ENCODE results near the gene TPMT.

TPMT gene

DNA sequence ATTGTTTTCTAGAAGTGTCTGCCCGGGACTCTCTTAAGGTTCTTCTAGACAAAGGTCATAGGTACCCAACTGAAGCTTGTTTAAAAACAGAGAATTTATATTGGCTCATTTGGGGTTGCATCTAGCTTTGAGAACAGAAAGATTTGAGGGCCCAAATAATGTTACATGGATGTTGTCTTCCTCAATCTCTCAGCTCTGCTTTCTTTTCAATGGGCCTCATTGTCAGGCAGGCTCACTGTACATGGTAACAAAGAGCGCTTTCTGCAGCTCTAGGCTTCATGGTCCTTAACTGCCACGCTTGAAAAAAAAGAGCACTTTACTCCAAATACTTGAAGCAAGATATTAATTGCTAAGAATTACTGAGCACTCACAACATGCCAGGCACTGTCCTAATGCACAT is 54.6 kb downstream of the TPMT start:
- TF ChIP-seq, protein P1, sequence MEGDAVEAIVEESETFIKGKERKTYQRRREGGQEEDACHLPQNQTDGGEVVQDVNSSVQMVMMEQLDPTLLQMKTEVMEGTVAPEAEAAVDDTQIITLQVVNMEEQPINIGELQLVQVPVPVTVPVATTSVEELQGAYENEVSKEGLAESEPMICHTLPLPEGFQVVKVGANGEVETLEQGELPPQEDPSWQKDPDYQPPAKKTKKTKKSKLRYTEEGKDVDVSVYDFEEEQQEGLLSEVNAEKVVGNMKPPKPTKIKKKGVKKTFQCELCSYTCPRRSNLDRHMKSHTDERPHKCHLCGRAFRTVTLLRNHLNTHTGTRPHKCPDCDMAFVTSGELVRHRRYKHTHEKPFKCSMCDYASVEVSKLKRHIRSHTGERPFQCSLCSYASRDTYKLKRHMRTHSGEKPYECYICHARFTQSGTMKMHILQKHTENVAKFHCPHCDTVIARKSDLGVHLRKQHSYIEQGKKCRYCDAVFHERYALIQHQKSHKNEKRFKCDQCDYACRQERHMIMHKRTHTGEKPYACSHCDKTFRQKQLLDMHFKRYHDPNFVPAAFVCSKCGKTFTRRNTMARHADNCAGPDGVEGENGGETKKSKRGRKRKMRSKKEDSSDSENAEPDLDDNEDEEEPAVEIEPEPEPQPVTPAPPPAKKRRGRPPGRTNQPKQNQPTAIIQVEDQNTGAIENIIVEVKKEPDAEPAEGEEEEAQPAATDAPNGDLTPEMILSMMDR (conservative IDR thresholded peaks at IDR 0.05; ENCODE audit: low read depth, low read length): no peak
- no peak for DNase-seq (ENCODE audit: low read depth)
- H3K4me3 ChIP-seq (ENCODE audit: low read length): no peak overlapping the region

DNA sequence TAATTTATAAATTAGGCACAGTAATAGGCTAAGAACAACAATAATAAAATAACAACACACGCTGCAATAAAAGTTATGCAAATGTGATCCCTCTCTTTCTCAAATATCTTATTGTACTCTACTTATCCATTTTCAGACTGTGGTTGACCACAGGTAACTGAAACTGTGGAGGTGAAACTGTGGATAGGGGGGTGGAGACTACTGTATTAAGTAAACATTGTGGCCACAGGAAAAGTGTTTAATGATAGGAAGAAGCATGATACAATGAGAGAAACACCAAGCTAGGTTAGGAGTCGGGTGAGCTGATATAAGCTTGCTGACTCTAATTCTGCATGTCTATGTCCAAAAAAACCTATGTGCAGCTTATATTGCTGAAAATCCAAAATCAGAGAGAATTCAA is 55.4 kb downstream of the TPMT start:
- H3K4me3 ChIP-seq (ENCODE audit: low read length): no peak overlapping the region
- TF ChIP-seq, protein P1 (conservative IDR thresholded peaks at IDR 0.05; ENCODE audit: low read depth, low read length): no peak
- DNase-seq (ENCODE audit: low read depth): no peak

DNA sequence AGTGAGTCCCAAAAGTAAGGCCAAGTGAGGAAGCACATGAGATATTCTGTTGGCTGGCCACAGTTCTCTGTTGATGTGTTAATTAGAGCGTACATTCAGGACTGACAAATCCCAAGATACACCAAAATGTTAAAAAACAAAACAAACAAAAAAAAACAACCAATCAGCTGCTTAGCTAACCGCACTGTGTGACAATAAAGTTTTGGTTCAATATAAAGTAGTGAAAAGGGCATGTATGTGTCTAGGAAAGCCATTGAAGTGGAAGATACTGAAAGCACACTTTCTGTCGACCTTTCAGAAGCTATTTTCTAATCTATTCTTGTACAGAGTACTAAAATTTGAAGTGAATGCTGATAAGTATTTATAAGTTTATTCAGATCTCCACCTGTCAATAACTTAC is 58.5 kb downstream of the TPMT start:
- no peak for DNase-seq (ENCODE audit: low read depth)
- TF ChIP-seq, protein P1 (conservative IDR thresholded peaks at IDR 0.05; ENCODE audit: low read depth, low read length): no peak
- H3K4me3 ChIP-seq (ENCODE audit: low read length): no peak overlapping the region

DNA sequence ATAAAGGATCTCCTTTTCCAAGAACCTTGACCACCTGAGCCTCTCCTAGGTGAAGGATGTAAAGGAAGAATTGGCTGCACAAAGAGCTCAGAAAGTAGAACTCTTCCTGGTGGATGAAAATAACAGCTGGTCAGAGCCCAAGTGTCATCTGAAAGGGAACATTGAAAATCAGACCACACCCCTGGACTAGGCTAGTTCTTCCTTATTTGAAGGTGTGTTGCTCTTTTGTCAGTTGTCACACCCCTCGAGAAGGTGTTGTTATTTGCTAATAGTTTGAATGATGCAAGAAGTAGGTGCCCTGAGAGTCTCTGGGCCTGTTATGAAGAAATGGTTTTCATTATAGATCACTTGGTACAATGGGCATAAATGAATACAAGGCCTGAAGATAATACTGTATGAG is 63.5 kb downstream of the TPMT start:
- no peak overlapping the region for H3K4me3 ChIP-seq (ENCODE audit: low read length)
- TF ChIP-seq, protein P1 (conservative IDR thresholded peaks at IDR 0.05; ENCODE audit: low read depth, low read length): no peak
- no peak for DNase-seq (ENCODE audit: low read depth)

DNA sequence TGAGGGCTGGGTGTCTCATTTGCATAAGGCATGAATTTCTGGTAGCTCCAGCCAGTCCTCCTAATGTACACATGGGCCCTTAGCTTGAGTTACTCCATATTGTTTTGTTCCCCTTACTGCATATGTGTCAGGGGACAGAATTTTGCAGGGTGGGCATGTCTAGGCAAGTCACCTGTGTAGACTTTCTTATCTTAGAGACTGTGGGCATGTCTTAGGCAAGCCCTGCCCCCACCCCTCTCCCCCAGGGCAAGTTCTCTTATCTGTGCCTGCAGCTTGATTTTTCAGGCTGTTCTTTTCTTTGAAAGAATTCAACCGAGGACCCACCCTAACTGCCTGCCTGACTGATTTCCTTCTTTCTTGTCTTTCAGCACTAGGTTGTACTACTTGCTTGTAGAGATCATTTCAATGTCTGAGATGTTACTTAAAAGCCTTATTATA is 64.5 kb downstream of the TPMT start:
- no peak for DNase-seq (ENCODE audit: low read depth)
- TF ChIP-seq, protein P1 (conservative IDR thresholded peaks at IDR 0.05; ENCODE audit: low read depth, low read length): no peak

DNA sequence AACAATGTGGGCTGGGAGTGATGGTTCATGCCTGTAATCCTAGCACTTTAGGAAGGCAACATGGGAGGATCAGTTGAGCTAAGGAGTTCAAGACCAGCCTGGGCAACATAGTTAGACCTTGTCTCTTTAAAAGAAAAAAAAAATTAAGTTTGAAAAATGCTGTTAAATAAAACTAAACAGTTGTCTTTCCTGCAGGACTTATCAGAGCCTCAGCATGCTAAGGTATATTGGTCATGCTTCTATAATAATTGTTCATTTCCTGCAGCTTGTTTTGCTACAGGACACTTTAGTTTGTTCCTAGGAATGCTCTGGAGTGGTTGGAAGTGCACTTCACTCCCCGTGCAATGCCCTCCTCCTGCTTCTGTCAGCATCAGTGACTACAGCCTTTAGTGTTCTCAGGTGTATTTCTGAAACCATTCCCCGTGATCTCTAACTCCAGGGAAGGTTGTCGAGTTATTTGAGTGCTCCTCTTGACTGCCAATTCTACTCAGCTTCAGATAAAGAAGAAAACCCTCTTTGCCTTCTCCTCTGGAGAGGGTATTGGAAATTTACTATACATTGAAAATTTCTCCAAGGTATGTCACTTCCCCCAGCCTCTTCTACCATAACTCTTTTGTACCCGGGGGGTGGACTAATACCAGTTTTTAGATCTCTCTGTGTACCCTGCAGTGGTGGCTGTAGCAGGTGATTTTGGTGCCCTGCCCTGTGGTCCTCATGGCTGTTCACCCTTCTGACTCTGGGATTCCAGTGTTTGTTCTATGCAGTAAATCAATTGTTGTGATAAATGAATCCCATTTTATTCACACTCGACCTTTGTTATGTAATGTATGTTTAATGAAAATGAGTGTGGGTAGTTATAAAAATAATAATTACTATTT is 66.2 kb downstream of the TPMT start:
- TF ChIP-seq, protein P1 (conservative IDR thresholded peaks at IDR 0.05; ENCODE audit: low read depth, low read length): no peak

More for the DNA sequence above, 64.5 kb downstream of the TPMT start:
- no peak overlapping the region for H3K4me3 ChIP-seq (ENCODE audit: low read length)

More for the DNA sequence above, 66.2 kb downstream of the TPMT start:
- no peak overlapping the region for H3K4me3 ChIP-seq (ENCODE audit: low read length)
- DNase-seq (ENCODE audit: low read depth): no peak
